ENCODE results near the gene PANX2.

PANX2 gene

DNA sequence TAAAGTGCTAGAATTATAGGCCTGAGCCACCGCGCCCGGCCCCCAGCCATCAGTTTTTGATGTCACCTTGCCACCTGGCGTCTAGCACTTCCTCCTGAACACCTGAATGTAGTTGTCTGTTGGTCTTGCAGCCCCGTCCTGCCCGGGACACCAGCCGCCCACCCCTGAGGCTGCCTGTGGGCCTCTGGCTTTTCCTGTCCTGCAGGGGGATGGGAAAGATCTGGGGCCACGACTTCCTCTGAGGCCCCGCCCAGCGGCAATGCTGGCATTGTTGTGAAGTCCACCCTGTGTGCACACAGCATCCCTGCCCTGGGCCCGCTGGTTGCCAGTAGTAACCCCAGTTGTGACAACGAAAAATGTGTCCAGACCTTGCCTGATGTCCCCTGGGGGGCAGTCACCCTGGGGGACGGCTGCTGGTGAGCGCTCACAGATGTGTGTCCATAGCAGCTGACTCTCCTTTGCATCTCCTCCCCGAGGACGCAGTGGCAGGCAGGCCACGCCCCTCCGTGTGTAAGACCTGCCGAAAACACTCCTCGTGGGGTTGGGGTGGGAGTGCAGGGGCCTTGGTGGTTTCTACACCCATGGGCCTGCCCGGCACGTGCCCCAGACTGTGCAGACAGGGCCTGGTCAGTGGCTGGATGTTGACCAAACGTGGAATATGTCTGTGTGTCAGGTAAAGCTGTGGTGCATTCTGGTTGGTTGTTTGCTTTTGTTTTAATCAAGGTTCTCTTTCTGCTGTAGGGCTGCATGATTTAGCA, 37.0 kb downstream of the PANX2 start:
- H3K9ac ChIP-seq: no peak overlapping the region
- no peak overlapping the region for H3K27ac ChIP-seq
- H4K20me1 ChIP-seq (ENCODE audit: insufficient read depth): no peaks in the 10 kb centered on the region
- no peak overlapping the region for H3K4me2 ChIP-seq
- no peak overlapping the region for H3K4me3 ChIP-seq (IDR thresholded peaks at IDR 0.05; ENCODE audit: insufficient read depth, low read depth, low read length)
- H3K79me2 ChIP-seq (ENCODE audit: insufficient read depth, low read depth): peaks cover 6% of the 10 kb centered on the region; the same call in 1 of the 2 replicates
- H3K4me1 ChIP-seq (ENCODE audit: low read depth, poor library complexity, severe bottlenecking): no peaks in the 10 kb centered on the region
- H3K27me3 ChIP-seq (ENCODE audit: insufficient read depth, low read depth): no peaks in the 10 kb centered on the region
- TF ChIP-seq, protein P1, sequence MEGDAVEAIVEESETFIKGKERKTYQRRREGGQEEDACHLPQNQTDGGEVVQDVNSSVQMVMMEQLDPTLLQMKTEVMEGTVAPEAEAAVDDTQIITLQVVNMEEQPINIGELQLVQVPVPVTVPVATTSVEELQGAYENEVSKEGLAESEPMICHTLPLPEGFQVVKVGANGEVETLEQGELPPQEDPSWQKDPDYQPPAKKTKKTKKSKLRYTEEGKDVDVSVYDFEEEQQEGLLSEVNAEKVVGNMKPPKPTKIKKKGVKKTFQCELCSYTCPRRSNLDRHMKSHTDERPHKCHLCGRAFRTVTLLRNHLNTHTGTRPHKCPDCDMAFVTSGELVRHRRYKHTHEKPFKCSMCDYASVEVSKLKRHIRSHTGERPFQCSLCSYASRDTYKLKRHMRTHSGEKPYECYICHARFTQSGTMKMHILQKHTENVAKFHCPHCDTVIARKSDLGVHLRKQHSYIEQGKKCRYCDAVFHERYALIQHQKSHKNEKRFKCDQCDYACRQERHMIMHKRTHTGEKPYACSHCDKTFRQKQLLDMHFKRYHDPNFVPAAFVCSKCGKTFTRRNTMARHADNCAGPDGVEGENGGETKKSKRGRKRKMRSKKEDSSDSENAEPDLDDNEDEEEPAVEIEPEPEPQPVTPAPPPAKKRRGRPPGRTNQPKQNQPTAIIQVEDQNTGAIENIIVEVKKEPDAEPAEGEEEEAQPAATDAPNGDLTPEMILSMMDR (conservative IDR thresholded peaks at IDR 0.05; ENCODE audit: low read depth, low read length): no peak
- H3K36me3 ChIP-seq (ENCODE audit: insufficient read depth): no peaks in the 10 kb centered on the region
- no peak overlapping the region for H2AFZ ChIP-seq (ENCODE audit: low read depth)

DNA sequence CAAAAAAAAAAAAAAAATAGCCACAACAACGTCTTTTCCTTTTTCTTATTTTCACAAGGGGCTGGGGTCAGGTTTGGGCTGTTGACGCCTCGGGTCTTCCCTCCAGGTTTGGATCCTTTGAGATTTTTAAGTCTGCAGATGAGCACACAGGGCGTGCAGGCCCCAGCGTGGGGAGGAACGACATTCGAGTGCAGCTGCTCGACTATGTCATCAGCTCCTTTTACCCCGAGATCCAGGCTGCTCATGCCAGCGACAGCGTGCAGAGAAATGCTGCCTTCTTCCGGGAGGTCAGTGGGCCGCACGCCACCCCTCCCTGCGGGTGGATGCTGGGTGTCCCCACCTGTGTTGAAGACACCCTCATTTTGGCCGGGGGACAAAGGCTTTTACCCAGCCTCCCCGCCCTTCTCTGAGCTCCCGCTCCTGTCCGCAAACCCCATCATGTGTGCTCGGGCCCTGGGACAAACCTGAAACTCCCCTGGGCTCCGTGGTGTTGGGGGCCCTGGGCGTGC, 38.0 kb downstream of the PANX2 start:
- Histone ChIP-seq H4K20me1 (ENCODE audit: insufficient read depth) (no peaks in the 10 kb centered on the region), H3K27me3 (ENCODE audit: insufficient read depth, low read depth) (no peaks in the 10 kb centered on the region), H2AFZ (ENCODE audit: low read depth) (no peak overlapping the region), H3K4me2 (no peak overlapping the region), H3K9ac (no peak overlapping the region), H3K79me2 (ENCODE audit: insufficient read depth, low read depth) (no peaks in the 10 kb centered on the region), H3K4me3 (IDR thresholded peaks at IDR 0.05; ENCODE audit: insufficient read depth, low read depth, low read length) (no peak overlapping the region), H3K36me3 (ENCODE audit: insufficient read depth) (no peaks in the 10 kb centered on the region), H3K27ac (no peak overlapping the region), H3K4me1 (ENCODE audit: low read depth, poor library complexity, severe bottlenecking) (no peaks in the 10 kb centered on the region)
- TF ChIP-seq, protein P1 (conservative IDR thresholded peaks at IDR 0.05; ENCODE audit: low read depth, low read length): no peak

- Histone ChIP-seq H3K27ac (no peak overlapping the region), H3K4me3 (IDR thresholded peaks at IDR 0.05; ENCODE audit: insufficient read depth, low read depth, low read length) (no peak overlapping the region), H4K20me1 (ENCODE audit: insufficient read depth) (no peaks in the 10 kb centered on the region), H3K4me1 (ENCODE audit: low read depth, poor library complexity, severe bottlenecking) (no peaks in the 10 kb centered on the region), H3K79me2 (ENCODE audit: insufficient read depth, low read depth) (no peaks in the 10 kb centered on the region), H3K27me3 (ENCODE audit: insufficient read depth, low read depth) (no peaks in the 10 kb centered on the region), H3K9ac (no peak overlapping the region), H3K4me2 (no peak overlapping the region), H3K36me3 (ENCODE audit: insufficient read depth) (no peaks in the 10 kb centered on the region), H2AFZ (ENCODE audit: low read depth) (no peak overlapping the region)
- TF ChIP-seq, protein P1 (conservative IDR thresholded peaks at IDR 0.05; ENCODE audit: low read depth, low read length): no peak
Measured at GRCh38 chr22:50208939-50209892, 38.7 kb downstream of the PANX2 start.

DNA sequence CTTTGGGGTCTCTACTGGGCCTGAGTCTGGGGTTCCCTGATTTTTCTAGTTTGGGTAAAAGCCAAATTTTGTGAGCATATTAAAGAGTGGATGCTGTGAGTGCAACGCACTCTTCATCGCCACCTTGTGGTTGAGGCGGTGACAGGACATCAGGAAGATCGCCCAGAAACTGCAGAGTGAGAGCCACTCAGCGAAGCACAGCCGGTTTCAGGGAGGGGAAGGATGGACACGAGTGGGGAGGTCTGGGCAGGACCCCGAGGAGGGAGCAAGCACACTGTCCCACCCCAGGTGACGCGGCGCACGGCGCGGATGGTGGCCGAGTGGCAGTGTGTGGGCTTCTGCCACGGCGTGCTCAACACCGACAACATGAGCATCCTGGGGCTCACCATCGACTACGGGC, 39.4 kb downstream of the PANX2 start:
- H3K9ac ChIP-seq: no peak overlapping the region
- H3K27ac ChIP-seq: no peak overlapping the region
- TF ChIP-seq, protein P1 (conservative IDR thresholded peaks at IDR 0.05; ENCODE audit: low read depth, low read length): peak; percentile 78
- H3K27me3 ChIP-seq (ENCODE audit: insufficient read depth, low read depth): no peaks in the 10 kb centered on the region
- no peaks in the 10 kb centered on the region for H3K36me3 ChIP-seq (ENCODE audit: insufficient read depth)
- no peaks in the 10 kb centered on the region for H4K20me1 ChIP-seq (ENCODE audit: insufficient read depth)
- no peak overlapping the region for H3K4me3 ChIP-seq (IDR thresholded peaks at IDR 0.05; ENCODE audit: insufficient read depth, low read depth, low read length)
- no peak overlapping the region for H3K4me2 ChIP-seq
- no peaks in the 10 kb centered on the region for H3K79me2 ChIP-seq (ENCODE audit: insufficient read depth, low read depth)
- H2AFZ ChIP-seq (ENCODE audit: low read depth): no peak overlapping the region
- H3K4me1 ChIP-seq (ENCODE audit: low read depth, poor library complexity, severe bottlenecking): no peaks in the 10 kb centered on the region

Measured in KMS-11 (cell line).